ENCODE data around the gene ANKRD34C.

- no peak for TF ChIP-seq POLR2AphosphoS5 (IDR thresholded peaks at IDR 0.05; ENCODE audit: low read depth)
- no peak for TF ChIP-seq CTCF (IDR thresholded peaks at IDR 0.05; ENCODE audit: insufficient read depth, low read length)
These were observed 39.4 kb downstream of the ANKRD34C start for GRCh38 chr15:79321876-79322275.
